CD4-positive, CD25-positive, alpha-beta regulatory T cell (primary cell): ENCODE results near the gene TSPEAR. TPM values are rescaled to one million over a fixed set of nuclear protein-coding genes. Genes with fewer than 3 reads are reported as not detected.

Experiments
- ATAC-seq, 2 donors: fragments of 150-1000 bp; cut with Tn5 transposase; one replicate each; pipeline ENCODE4 v1.10.0; 2021; ENCODE audit warnings: low read depth in 2 of 2, moderate number of reproducible peaks in 2 of 2, moderate library complexity in 1 of 2
- DNase-seq, 3 donors: peaks; one replicate each; pipeline versions ENCODE4 v3.0.0 to v3.0.0-alpha.2; 2012 to 2022; ENCODE audit warnings: mixed read lengths in 1 of 3
- H3K27ac ChIP-seq: one replicate; pipeline ENCODE4 v1.7.0; 2013; ENCODE audit warnings: mild to moderate bottlenecking, low read length; ENCODE audit not compliant: insufficient read depth, poor library complexity, severe bottlenecking
- H3K27me3 ChIP-seq: one replicate; pipeline ENCODE4 v1.7.0; 2013; ENCODE audit warnings: low read length; ENCODE audit not compliant: control insufficient read depth, insufficient read depth
- H3K36me3 ChIP-seq: one replicate; pipeline ENCODE4 v1.7.0; 2013; ENCODE audit warnings: mild to moderate bottlenecking, low read length, moderate library complexity; ENCODE audit not compliant: control insufficient read depth, insufficient read depth
- H3K4me1 ChIP-seq: 2 replicates; pipeline ENCODE4 v1.7.0; 2013; ENCODE audit warnings: mild to moderate bottlenecking, low read length; ENCODE audit not compliant: insufficient read depth, control insufficient read depth, poor library complexity, severe bottlenecking
- H3K4me3 ChIP-seq: one replicate; pipeline ENCODE4 v1.7.0; 2013; ENCODE audit warnings: low read depth, mild to moderate bottlenecking, low read length, moderate library complexity
- H3K9me3 ChIP-seq, 2 experiments: 1 replicate in 1 of 2; 2 replicates in 1 of 2; pipeline ENCODE4 v1.7.0; 2013; ENCODE audit warnings: low read length in 2 of 2, mild to moderate bottlenecking in 1 of 2, moderate library complexity in 1 of 2; ENCODE audit not compliant: control insufficient read depth in 2 of 2
- H3K27ac Mint-ChIP-seq, 3 donors: one replicate each; pipeline ENCODE4 v1.8.0; 2020 to 2022; ENCODE audit warnings: mild to moderate bottlenecking in 3 of 3, mixed read lengths in 3 of 3, moderate library complexity in 2 of 3
- H3K27me3 Mint-ChIP-seq: one replicate; pipeline ENCODE4 v1.8.0; 2022; ENCODE audit warnings: mild to moderate bottlenecking, mixed read lengths
- H3K36me3 Mint-ChIP-seq: one replicate; pipeline ENCODE4 v1.8.0; 2020; ENCODE audit warnings: mixed read lengths
- H3K4me1 Mint-ChIP-seq, 4 donors: one replicate each; pipeline ENCODE4 v1.8.0; 2020 to 2022; ENCODE audit warnings: mixed read lengths in 4 of 4, mild to moderate bottlenecking in 1 of 4
- H3K4me3 Mint-ChIP-seq, 4 donors: one replicate each; pipeline ENCODE4 v1.8.0; 2020 to 2022; ENCODE audit warnings: mild to moderate bottlenecking in 4 of 4, mixed read lengths in 4 of 4, moderate library complexity in 3 of 4
- H3K9me3 Mint-ChIP-seq, 7 donors: one replicate each; pipeline ENCODE4 v1.8.0; 2020 to 2022; ENCODE audit warnings: mixed read lengths in 7 of 7, mild to moderate bottlenecking in 3 of 7, moderate library complexity in 2 of 7
- polyA plus RNA-seq, 4 donors: library from polyadenylated mRNA; unstranded; fragments of 300-500 nt; fragmentation: Illumina TruSeq; gene quantifications; one replicate each; pipeline ENCODE4 v1.2.3, GENCODE V29; 2021
- total RNA-seq: library from RNA; stranded (reverse); gene quantifications from one replicate; pipeline ENCODE4 v1.2.3, GENCODE V29; 2022

TSPEAR gene
- total and polyA plus RNA-seq, 5 donors from 2014 or later, result 0.05 TPM; not detected in 4

DNA sequence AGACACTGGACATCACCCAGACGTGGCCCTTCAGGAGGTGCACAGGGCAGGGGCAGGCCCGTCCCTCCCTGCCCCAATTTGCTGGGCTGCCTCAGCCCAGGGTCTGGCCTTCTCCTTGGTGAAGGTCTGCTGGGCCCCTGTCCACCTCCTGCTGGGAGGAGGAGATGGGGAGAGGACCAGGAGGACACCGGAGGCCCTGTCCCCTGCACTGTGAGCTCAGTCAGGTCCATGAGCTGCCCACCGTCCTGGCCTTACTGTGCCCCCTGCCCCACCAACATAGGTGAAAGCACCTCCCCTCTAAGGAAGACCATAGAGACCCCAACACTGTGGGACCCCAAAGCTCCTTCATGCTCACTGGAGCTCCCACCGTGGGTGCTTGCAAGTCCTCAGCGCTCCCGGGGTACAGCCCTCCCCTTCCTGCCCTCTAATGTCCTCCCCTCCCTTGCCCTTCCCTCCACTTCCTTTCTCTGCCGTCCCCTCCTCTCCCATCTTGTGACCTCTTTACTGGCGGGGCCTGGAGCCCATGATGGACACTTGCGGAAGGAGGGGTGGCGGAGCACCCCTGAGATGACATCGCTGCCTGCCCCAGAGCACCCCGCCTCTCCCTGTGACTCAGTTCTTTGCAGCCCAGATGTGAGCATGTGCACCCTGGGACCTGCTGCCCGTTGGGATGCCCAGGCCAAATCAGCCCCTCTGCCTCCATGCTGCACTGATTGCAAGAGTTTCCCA lies 251.5 kb downstream of the TSPEAR start:
- no peak overlapping the region for H3K4me3 ChIP-seq
- H3K36me3 Mint-ChIP-seq, result no peaks in the 10 kb centered on the region
- H3K36me3 ChIP-seq, result no peaks in the 10 kb centered on the region
- peaks cover 0 to 2% (median 0%) of the 10 kb centered on the region in 4 donors for H3K4me1 Mint-ChIP-seq
- DNase-seq (no peak), ATAC-seq (no peak)
- no peak overlapping the region for H3K27ac Mint-ChIP-seq
- H3K27ac ChIP-seq, result no peak overlapping the region
- H3K4me3 Mint-ChIP-seq, result peak overlapping the region in 1 of 4 donors; percentile 43
- peaks cover 0 to under 1% of the 10 kb centered on the region in 2 experiments for H3K9me3 ChIP-seq
- no peaks in the 10 kb centered on the region for H3K27me3 Mint-ChIP-seq
- H3K27me3 ChIP-seq, result no peaks in the 10 kb centered on the region
- peaks cover 10% of the 10 kb centered on the region for H3K4me1 ChIP-seq
- no peaks in the 10 kb centered on the region for H3K9me3 Mint-ChIP-seq

GRCh38 chr21:44458971-44459711 lies 252.2 kb downstream of the TSPEAR start:
- Histone ChIP-seq H3K36me3 (no peaks in the 10 kb centered on the region), H3K27ac (no peak overlapping the region), H3K27me3 (no peaks in the 10 kb centered on the region), H3K9me3 (peaks cover 2 to 8% of the 10 kb centered on the region in 2 experiments), H3K4me1 (peaks cover 10% of the 10 kb centered on the region), H3K4me3 (no peak overlapping the region)
- ATAC-seq, result no peak
- Mint-ChIP-seq H3K36me3 (no peaks in the 10 kb centered on the region), H3K9me3 (peaks cover 0 to 4% (median 0%) of the 10 kb centered on the region in 7 donors), H3K27me3 (no peaks in the 10 kb centered on the region), H3K4me3 (no peak overlapping the region), H3K4me1 (peaks cover 0 to 5% (median 0%) of the 10 kb centered on the region in 4 donors), H3K27ac (peak overlapping the region in 1 of 3 donors; percentile 51)
- DNase-seq, result no peak

GRCh38 chr21:44456915-44457736 lies 254.2 kb downstream of the TSPEAR start:
- H3K36me3 Mint-ChIP-seq, result no peaks in the 10 kb centered on the region
- H3K4me3 Mint-ChIP-seq, result peak overlapping the region in 3 of 4 donors; percentile 52 to 82 (median 76)
- peaks cover 0 to 5% (median 0%) of the 10 kb centered on the region in 4 donors for H3K4me1 Mint-ChIP-seq
- H3K36me3 ChIP-seq, result no peaks in the 10 kb centered on the region
- no peak overlapping the region for H3K27ac Mint-ChIP-seq
- H3K9me3 Mint-ChIP-seq, result peaks cover 0 to 9% (median 2%) of the 10 kb centered on the region in 7 donors
- peaks cover 5 to 9% of the 10 kb centered on the region in 2 experiments for H3K9me3 ChIP-seq
- no peak overlapping the region for H3K4me3 ChIP-seq
- H3K27me3 Mint-ChIP-seq, result peaks cover 7% of the 10 kb centered on the region
- no peaks in the 10 kb centered on the region for H3K27me3 ChIP-seq
- ATAC-seq (no peak), DNase-seq (no peak)
- H3K27ac ChIP-seq, result no peak overlapping the region
- H3K4me1 ChIP-seq, result peaks cover 10% of the 10 kb centered on the region

DNA sequence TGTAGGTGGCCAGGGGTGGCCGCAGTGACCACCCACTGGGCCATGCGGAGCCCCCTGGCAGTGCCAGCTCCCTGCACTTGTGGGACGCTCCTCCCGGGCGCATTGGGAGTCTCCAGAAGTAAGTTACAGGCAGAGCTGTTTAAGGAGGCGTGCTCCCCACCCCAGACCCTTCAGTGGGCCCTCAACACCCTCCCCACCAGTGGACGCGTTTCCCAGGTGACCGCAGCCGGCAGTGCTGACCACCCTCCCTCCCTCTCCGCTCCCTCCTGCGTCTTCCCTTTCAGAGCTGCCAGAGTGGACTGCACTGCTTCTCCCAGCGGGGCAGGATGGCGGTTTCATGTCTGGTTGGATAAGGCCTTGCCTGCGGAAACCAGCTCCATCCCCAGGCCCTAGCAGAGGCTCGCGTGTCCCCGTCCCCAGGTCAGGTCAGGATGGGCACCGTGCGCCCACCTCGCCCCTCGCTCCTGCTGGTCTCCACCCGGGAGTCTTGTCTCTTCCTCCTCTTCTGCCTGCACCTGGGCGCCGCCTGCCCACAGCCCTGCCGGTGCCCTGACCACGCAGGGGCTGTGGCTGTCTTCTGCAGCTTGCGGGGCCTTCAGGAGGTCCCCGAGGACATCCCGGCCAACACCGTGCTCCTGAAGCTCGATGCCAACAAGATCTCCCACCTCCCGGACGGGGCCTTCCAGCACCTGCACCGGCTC lies 255.0 kb downstream of the TSPEAR start:
- Mint-ChIP-seq H3K36me3 (no peaks in the 10 kb centered on the region), H3K27ac (no peak overlapping the region), H3K9me3 (peaks cover 0 to 9% (median 2%) of the 10 kb centered on the region in 7 donors), H3K4me1 (peaks cover 0 to 5% (median 0%) of the 10 kb centered on the region in 4 donors), H3K27me3 (peaks cover 7% of the 10 kb centered on the region), H3K4me3 (peak overlapping the region in 3 of 4 donors; percentile 52 to 82 (median 76))
- DNase-seq, result no peak
- peaks cover 10% of the 10 kb centered on the region for H3K4me1 ChIP-seq
- H3K36me3 ChIP-seq, result no peaks in the 10 kb centered on the region
- H3K9me3 ChIP-seq, result peaks cover 5 to 9% of the 10 kb centered on the region in 2 experiments
- H3K4me3 ChIP-seq, result no peak overlapping the region
- H3K27ac ChIP-seq, result no peak overlapping the region
- no peak for ATAC-seq
- H3K27me3 ChIP-seq, result no peaks in the 10 kb centered on the region

GRCh38 chr21:44455524-44456213 lies 255.7 kb downstream of the TSPEAR start:
- Histone ChIP-seq H3K36me3 (no peaks in the 10 kb centered on the region), H3K4me3 (no peak overlapping the region), H3K4me1 (peaks cover 10% of the 10 kb centered on the region), H3K9me3 (peaks cover 5 to 9% of the 10 kb centered on the region in 2 experiments), H3K27me3 (no peaks in the 10 kb centered on the region), H3K27ac (no peak overlapping the region)
- Mint-ChIP-seq H3K27me3 (peaks cover 12% of the 10 kb centered on the region), H3K9me3 (peaks cover 0 to 9% (median 2%) of the 10 kb centered on the region in 7 donors), H3K4me3 (peak overlapping the region in 3 of 4 donors; percentile 79 to 82 (median 80)), H3K36me3 (no peaks in the 10 kb centered on the region), H3K4me1 (peaks cover 0 to 5% (median under 1%) of the 10 kb centered on the region in 4 donors), H3K27ac (no peak overlapping the region)
- DNase-seq, result peak in 1 of 3 donors; percentile 57
- ATAC-seq, result peak; percentile 33 to 48

- H3K4me3 ChIP-seq, result no peak within 1 kb of the TSS
- ATAC-seq (peak; percentile 77 to 81), DNase-seq (peak; percentile 76 to 86 (median 80))
- H3K4me1 Mint-ChIP-seq, result peaks cover 0 to 5% (median 1%) of the 10 kb centered on the region in 4 donors
- H3K27me3 ChIP-seq, result no peaks in the 10 kb centered on the region
- no peak within 1 kb of the TSS for H3K27ac ChIP-seq
- H3K27ac Mint-ChIP-seq, result peak within 1 kb of the TSS in 2 of 3 donors; percentile 31 to 89
- H3K9me3 ChIP-seq, result peaks cover 5 to 9% of the 10 kb centered on the region in 2 experiments
- peaks cover 14% of the 10 kb centered on the region for H3K27me3 Mint-ChIP-seq
- H3K36me3 ChIP-seq, result no peaks in the 10 kb centered on the region
- peaks cover 0 to 9% (median 2%) of the 10 kb centered on the region in 7 donors for H3K9me3 Mint-ChIP-seq
- H3K36me3 Mint-ChIP-seq, result no peaks in the 10 kb centered on the region
- H3K4me1 ChIP-seq, result peaks cover 10% of the 10 kb centered on the region
- H3K4me3 Mint-ChIP-seq, result peak within 1 kb of the TSS; percentile 58 to 82 (median 82)
Measured at GRCh38 chr21:44454747-44455523, 256.4 kb downstream of the TSPEAR start, which contains the start of gene LRRC3. Gene LRRC3, plus strand, starts transcription at chr21:44455510. Its CDS starts 1,135 bp downstream, at chr21:44456645.
